Suprapubic skin (tissue), 4 donors: ENCODE measurements around the gene AP4S1. TPM values are rescaled to one million over a fixed set of nuclear protein-coding genes. Genes with fewer than 3 reads are reported as not detected.

Experiments
- DNase-seq, 2 donors: peaks; one replicate each; pipeline ENCODE4 v3.0.0-alpha.2; 2019; ENCODE audit warnings: low spot score in 2 of 2
- H3K27ac ChIP-seq: fragments of 200-600 bp; sonication (generic); one replicate; pipeline ENCODE4 v1.5.1; 2019
- H3K27me3 ChIP-seq: fragments of 200-600 bp; sonication (generic); one replicate; pipeline ENCODE4 v1.5.1; 2019
- H3K36me3 ChIP-seq: fragments of 200-600 bp; sonication (generic); one replicate; pipeline ENCODE4 v1.5.1; 2019
- H3K4me1 ChIP-seq: fragments of 200-600 bp; sonication (generic); one replicate; pipeline ENCODE4 v1.5.1; 2019
- H3K4me3 ChIP-seq: fragments of 200-600 bp; sonication (generic); one replicate; pipeline ENCODE4 v1.5.1; 2019; ENCODE audit warnings: mild to moderate bottlenecking
- H3K9me3 ChIP-seq: fragments of 200-600 bp; sonication (generic); one replicate; pipeline ENCODE4 v1.5.1; 2019
- EP300 ChIP-seq: sonication (generic); formaldehyde crosslinking; IDR thresholded peaks from one replicate; pipeline ENCODE4 v1.6.1; 2017; ENCODE audit warnings: antibody characterized with exemption
- POLR2A ChIP-seq, 2 donors: fragments of 450-650 bp; IDR thresholded peaks; one replicate each; pipeline ENCODE4 v1.6.1; 2017; ENCODE audit warnings: antibody characterized with exemption in 2 of 2, mild to moderate bottlenecking in 2 of 2, moderate library complexity in 2 of 2
- POLR2AphosphoS5 ChIP-seq, 3 donors: sonication (generic); formaldehyde crosslinking; IDR thresholded peaks; one replicate each; pipeline ENCODE4 v1.6.1; 2017; ENCODE audit warnings: antibody characterized with exemption in 3 of 3
- WGBS: methylation state at CpG from one replicate; pipeline ENCODE4 v1.1.5; 2018; 5-methylcytosine and 5-hydroxymethylcytosine counted together
- total RNA-seq, 4 donors: library from RNA; depleted of rRNA; stranded (reverse); fragments of >200 nt; gene quantifications; one replicate each; pipeline ENCODE4 v1.1.0, GENCODE V29; 2016
- TF ChIP-seq, protein P1 (sequence below), 2 donors: fragments of 200-600 bp in 1 of 2; fragments of 450-650 bp in 1 of 2; sonication (generic) in 1 of 2; IDR thresholded peaks; one replicate each; pipeline ENCODE4 v1.5.1; 2016 to 2019; ENCODE audit warnings: antibody characterized with exemption in 2 of 2, mild to moderate bottlenecking in 1 of 2, moderate library complexity in 1 of 2

AP4S1 gene
- total RNA-seq, 4 donors from 2014 or later, result 4.5 to 7.4 (median 5.2) TPM

DNA sequence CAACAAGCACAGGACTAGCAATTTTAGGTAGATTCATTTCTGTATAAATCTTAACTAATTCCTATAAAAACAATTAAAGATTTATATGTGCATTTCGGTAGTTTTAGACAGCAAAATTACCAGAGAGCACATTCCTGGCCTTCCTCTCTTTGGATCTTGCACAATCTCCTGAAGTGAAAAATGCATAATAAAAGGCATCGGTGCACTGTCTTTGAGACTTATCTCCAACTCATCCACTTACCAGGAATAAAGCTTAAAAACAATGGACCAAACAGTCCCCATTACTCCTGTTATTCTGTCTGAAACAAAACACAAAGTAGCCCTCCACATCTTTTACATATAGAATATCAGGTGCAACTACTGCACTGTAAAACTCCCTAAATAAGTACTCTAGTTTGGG lies 112.9 kb downstream of the AP4S1 start:
- Histone ChIP-seq H3K4me3 (no peak overlapping the region), H3K4me1 (no peaks in the 10 kb centered on the region), H3K9me3 (no peaks in the 10 kb centered on the region), H3K36me3 (peaks cover 86% of the 10 kb centered on the region), H3K27me3 (no peaks in the 10 kb centered on the region), H3K27ac (no peak overlapping the region)
- no peak for TF ChIP-seq POLR2A (IDR thresholded peaks at IDR 0.05)
- TF ChIP-seq, protein P1, sequence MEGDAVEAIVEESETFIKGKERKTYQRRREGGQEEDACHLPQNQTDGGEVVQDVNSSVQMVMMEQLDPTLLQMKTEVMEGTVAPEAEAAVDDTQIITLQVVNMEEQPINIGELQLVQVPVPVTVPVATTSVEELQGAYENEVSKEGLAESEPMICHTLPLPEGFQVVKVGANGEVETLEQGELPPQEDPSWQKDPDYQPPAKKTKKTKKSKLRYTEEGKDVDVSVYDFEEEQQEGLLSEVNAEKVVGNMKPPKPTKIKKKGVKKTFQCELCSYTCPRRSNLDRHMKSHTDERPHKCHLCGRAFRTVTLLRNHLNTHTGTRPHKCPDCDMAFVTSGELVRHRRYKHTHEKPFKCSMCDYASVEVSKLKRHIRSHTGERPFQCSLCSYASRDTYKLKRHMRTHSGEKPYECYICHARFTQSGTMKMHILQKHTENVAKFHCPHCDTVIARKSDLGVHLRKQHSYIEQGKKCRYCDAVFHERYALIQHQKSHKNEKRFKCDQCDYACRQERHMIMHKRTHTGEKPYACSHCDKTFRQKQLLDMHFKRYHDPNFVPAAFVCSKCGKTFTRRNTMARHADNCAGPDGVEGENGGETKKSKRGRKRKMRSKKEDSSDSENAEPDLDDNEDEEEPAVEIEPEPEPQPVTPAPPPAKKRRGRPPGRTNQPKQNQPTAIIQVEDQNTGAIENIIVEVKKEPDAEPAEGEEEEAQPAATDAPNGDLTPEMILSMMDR (IDR thresholded peaks at IDR 0.05), result no peak
- TF ChIP-seq EP300, result no peak
- TF ChIP-seq POLR2AphosphoS5 (IDR thresholded peaks at IDR 0.05), result no peak
- 92% methylated on average over 2 of the region's 2 CpGs for WGBS
- DNase-seq, result no peak

DNA sequence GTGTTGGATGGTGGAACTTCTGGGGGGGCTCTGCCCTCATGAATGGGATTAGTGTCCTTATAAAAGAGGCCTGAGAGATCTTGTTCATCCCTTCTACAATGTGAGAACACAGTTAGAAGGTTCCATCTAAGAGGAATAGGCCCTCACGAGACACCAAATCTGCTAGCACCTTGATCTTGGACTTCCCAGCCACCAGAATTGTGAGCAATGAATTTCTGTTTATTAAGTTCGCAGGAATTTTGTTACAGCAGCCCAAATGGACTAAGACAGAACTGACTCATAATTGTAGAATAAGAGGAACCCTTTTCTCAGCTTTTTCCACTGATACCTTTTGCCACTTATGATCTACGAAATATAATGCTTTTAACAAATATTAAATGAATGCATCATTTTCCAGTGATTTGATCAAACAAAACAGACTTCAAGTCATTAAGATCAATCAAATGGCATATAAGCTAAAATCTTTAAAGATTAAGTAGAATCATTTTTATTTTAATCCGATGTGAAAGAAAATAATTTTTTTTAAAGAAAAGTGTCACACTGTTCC lies 113.9 kb downstream of the AP4S1 start:
- Histone ChIP-seq H3K9me3 (no peaks in the 10 kb centered on the region), H3K27ac (no peak overlapping the region), H3K27me3 (no peaks in the 10 kb centered on the region), H3K36me3 (peaks cover 86% of the 10 kb centered on the region), H3K4me1 (no peaks in the 10 kb centered on the region), H3K4me3 (no peak overlapping the region)
- TF ChIP-seq POLR2A (IDR thresholded peaks at IDR 0.05), result no peak
- TF ChIP-seq, protein P1 (IDR thresholded peaks at IDR 0.05), result no peak
- no peak for TF ChIP-seq POLR2AphosphoS5 (IDR thresholded peaks at IDR 0.05)
- TF ChIP-seq EP300, result no peak
- no peak for DNase-seq
- WGBS, result 97% methylated on average over 4 of the region's 4 CpGs

DNA sequence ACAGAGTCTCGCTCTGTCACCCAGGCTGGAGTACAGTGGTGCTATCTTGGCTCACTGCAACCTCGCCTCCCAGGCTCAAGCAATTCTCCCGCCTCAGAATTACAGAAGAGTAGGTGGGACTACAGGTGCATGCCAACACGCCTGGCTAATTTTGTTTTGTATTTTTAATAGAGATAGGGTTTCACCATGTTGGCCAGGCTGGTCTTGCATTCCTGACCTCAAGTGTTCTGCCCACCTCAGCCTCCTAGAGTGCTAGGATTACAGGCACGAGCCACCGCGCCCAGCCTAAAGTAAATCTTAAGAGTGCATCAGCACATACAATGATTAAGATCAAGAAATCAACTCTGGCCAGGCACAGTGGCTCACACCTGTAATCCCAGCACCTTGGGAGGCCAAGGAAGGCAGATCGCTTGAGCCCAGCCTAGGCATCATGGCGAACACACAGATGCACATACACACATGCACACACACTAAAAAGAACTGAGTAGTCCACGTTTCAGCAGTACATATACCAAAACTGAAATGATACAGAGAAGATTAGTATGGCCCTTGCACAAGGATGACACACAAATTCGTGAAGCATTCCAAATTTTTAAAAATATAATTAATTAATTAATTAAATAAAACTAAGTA lies 117.1 kb downstream of the AP4S1 start:
- TF ChIP-seq POLR2AphosphoS5 (IDR thresholded peaks at IDR 0.05) (no peak), EP300 (no peak), POLR2A (IDR thresholded peaks at IDR 0.05) (no peak)
- H3K36me3 ChIP-seq, result peaks cover 89% of the 10 kb centered on the region
- no peaks in the 10 kb centered on the region for H3K27me3 ChIP-seq
- no peak overlapping the region for H3K27ac ChIP-seq
- no peak overlapping the region for H3K4me3 ChIP-seq
- no peak for DNase-seq
- H3K4me1 ChIP-seq, result no peaks in the 10 kb centered on the region
- WGBS, result 96% methylated on average over 11 of the region's 11 CpGs
- H3K9me3 ChIP-seq, result no peaks in the 10 kb centered on the region

Other genes starting within 250 kb of the AP4S1 start
- 10 to 100 TPM in 1 of 4 donors, 1 to 10 TPM in 3; 1.9 to 19.6 (median 5.9) TPM for gene COCH, start 151.1 kb upstream of the AP4S1 start, total RNA-seq
- 10 to 100 TPM; 21.5 to 50.0 (median 29.5) TPM for gene STRN3, start 730 bp downstream of the AP4S1 start, total RNA-seq
- gene HECTD1, start 182.1 kb downstream of the AP4S1 start, total RNA-seq, result 100 to 1,000 TPM; 197 to 442 (median 271) TPM